Body of pancreas (tissue), 4 donors: ENCODE results near the gene DSE. TPM values are rescaled to one million over a fixed set of nuclear protein-coding genes. Genes with fewer than 3 reads are reported as not detected.

ENCODE experiments used
- ATAC-seq: fragments of 150-250 bp; one replicate; pipeline ENCODE4 v1.9.1; 2016
- DNase-seq, 4 donors: peaks; one replicate each; pipeline ENCODE4 v3.0.0-alpha.2; 2019
- H3K27ac ChIP-seq, 4 donors: fragments of 200-600 bp; sonication (generic); 1 replicate in 3 of 4; 2 replicates in 1 of 4; pipeline versions ENCODE4 v1.5.1 to v1.6.1; 2016 to 2019; ENCODE audit warnings: mild to moderate bottlenecking in 1 of 4, mixed read lengths in 1 of 4, moderate library complexity in 1 of 4
- H3K27me3 ChIP-seq, 2 donors: fragments of 200-600 bp; sonication (generic); one replicate each; pipeline ENCODE4 v1.6.0; 2016; ENCODE audit warnings: mild to moderate bottlenecking in 1 of 2
- H3K36me3 ChIP-seq, 2 donors: fragments of 200-600 bp; sonication (generic); replicated peaks in 1 of 2; 2 replicates each; pipeline ENCODE4 v1.5.1; 2016; ENCODE audit warnings: low read depth in 2 of 2; ENCODE audit not compliant: insufficient read depth in 1 of 2
- H3K4me1 ChIP-seq: fragments of 200-600 bp; sonication (generic); one replicate; pipeline ENCODE4 v1.6.0; 2016
- H3K4me3 ChIP-seq, 2 donors: fragments of 200-600 bp; sonication (generic); 1 replicate in 1 of 2; 2 replicates in 1 of 2; pipeline ENCODE4 v1.5.1; 2016 to 2019
- H3K9me3 ChIP-seq, 3 donors: fragments of 200-600 bp; sonication (generic); 1 replicate in 2 of 3; 2 replicates in 1 of 3; pipeline ENCODE4 v1.5.1; 2016
- POLR2A ChIP-seq, 3 donors: fragments of 450-650 bp; IDR thresholded peaks; one replicate each; pipeline ENCODE4 v1.6.1; 2016; ENCODE audit warnings: antibody characterized with exemption in 3 of 3, mild to moderate bottlenecking in 2 of 3
- WGBS, 2 donors: methylation state at CpG; one replicate each; pipeline ENCODE4 v1.1.5; 2017; 5-methylcytosine and 5-hydroxymethylcytosine counted together
- intact Hi-C: fragments of 100-400 bp; cut with DNase I; formaldehyde crosslinking; loops from one replicate; pipeline ENCODE4 v1.15.1; 2023
- total RNA-seq, 2 donors: library from RNA; depleted of rRNA; stranded (reverse); fragments of >200 nt; gene quantifications; one replicate each; pipeline ENCODE4 v1.1.0, GENCODE V29; 2016
- TF ChIP-seq, protein P1 (sequence below), 7 experiments: fragments of 450-650 bp in 4 of 7; fragments of 200-600 bp in 3 of 7; sonication (generic) in 3 of 7; IDR thresholded peaks; one replicate each; pipeline ENCODE4 v1.5.1; 2016 to 2019; ENCODE audit warnings: antibody characterized with exemption in 7 of 7

DSE gene
- total RNA-seq, 2 donors from 2014 or later: 8.6 to 14.0 TPM

- H3K27me3 ChIP-seq: no peaks in the 10 kb centered on the region
- no peak overlapping the region for H3K4me3 ChIP-seq
- intact Hi-C loops: no loop called here
- no peaks in the 10 kb centered on the region for H3K9me3 ChIP-seq
- DNase-seq: no peak
- no peak overlapping the region for H3K27ac ChIP-seq
- TF ChIP-seq, protein P1, sequence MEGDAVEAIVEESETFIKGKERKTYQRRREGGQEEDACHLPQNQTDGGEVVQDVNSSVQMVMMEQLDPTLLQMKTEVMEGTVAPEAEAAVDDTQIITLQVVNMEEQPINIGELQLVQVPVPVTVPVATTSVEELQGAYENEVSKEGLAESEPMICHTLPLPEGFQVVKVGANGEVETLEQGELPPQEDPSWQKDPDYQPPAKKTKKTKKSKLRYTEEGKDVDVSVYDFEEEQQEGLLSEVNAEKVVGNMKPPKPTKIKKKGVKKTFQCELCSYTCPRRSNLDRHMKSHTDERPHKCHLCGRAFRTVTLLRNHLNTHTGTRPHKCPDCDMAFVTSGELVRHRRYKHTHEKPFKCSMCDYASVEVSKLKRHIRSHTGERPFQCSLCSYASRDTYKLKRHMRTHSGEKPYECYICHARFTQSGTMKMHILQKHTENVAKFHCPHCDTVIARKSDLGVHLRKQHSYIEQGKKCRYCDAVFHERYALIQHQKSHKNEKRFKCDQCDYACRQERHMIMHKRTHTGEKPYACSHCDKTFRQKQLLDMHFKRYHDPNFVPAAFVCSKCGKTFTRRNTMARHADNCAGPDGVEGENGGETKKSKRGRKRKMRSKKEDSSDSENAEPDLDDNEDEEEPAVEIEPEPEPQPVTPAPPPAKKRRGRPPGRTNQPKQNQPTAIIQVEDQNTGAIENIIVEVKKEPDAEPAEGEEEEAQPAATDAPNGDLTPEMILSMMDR (IDR thresholded peaks at IDR 0.05): no peak
- no peak for TF ChIP-seq POLR2A (IDR thresholded peaks at IDR 0.05)
- ATAC-seq: no peak
- no peaks in the 10 kb centered on the region for H3K4me1 ChIP-seq
- 84 to 86% methylated on average over 5 of the region's 5 CpGs for WGBS, 2 donors
- H3K36me3 ChIP-seq: no peaks in the 10 kb centered on the region
These were observed 25.7 kb downstream of the DSE start for GRCh38 chr6:116396441-116396840.

DNA sequence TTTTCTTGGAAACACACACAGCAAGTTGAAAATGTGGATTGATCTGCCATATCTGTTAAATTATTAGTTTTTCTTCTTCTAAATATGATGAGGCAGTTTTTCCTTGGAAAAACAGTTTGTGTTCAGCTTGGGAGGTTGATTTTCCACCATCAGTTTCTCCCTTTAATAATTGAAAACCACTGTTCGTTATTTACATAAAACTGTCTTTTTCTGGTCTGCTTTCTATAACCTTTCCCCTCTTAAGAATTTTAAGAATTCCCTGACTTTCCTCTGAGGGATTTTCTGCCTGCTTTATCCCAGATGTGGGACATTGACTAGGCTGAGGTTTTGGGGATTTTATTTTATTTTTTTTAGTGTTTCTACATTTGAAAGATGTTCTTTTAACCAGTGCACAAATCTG is 27.2 kb downstream of the DSE start:
- Histone ChIP-seq H3K27me3 (no peaks in the 10 kb centered on the region), H3K4me3 (no peak overlapping the region), H3K9me3 (no peaks in the 10 kb centered on the region), H3K27ac (no peak overlapping the region), H3K36me3 (no peaks in the 10 kb centered on the region), H3K4me1 (no peaks in the 10 kb centered on the region)
- DNase-seq: no peak
- 57 to 64% methylated on average over 1 of the region's 1 CpG for WGBS, 2 donors
- TF ChIP-seq, protein P1 (IDR thresholded peaks at IDR 0.05): no peak
- no peak for TF ChIP-seq POLR2A (IDR thresholded peaks at IDR 0.05)
- ATAC-seq: no peak
- intact Hi-C loops: no loop called here

DNA sequence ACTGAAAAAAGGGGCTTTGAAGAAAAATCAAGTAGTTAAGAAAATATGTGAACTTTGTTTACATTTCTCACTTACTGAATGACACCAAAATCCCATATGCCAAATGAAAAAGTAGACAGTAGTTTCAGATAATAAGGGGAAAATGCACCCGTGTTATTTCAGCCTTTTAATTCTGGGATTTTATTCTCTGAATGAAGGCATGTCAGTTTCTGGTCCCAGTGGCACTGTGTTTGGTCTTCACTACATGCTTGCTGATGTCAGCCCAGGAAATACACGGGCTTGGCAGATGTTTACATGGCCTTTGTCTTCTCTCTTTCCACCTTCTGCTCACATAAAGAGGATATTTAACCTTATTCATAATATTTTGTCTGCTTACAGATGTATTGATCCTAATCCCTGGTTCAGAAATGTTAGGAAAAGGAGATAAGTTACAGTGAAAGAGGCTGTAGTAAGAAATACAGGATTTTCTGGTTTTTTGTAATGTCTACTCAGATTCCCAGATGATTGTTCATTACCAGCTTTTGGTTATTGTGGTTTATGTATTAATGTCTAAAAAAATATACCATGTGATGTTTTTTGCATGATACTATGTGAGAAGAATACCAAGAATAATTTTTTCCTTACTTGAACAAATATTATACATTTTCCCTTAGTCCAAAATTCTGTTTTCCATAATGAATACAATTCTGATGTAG is 27.7 kb downstream of the DSE start:
- H3K4me1 ChIP-seq: no peaks in the 10 kb centered on the region
- no peak overlapping the region for H3K27ac ChIP-seq
- ATAC-seq: no peak
- no peak for DNase-seq
- no peaks in the 10 kb centered on the region for H3K36me3 ChIP-seq
- intact Hi-C loops: no loop called here
- 20 to 26% methylated on average over 2 of the region's 2 CpGs for WGBS, 2 donors
- TF ChIP-seq, protein P1 (IDR thresholded peaks at IDR 0.05): no peak
- no peak for TF ChIP-seq POLR2A (IDR thresholded peaks at IDR 0.05)
- no peaks in the 10 kb centered on the region for H3K27me3 ChIP-seq
- no peaks in the 10 kb centered on the region for H3K9me3 ChIP-seq
- H3K4me3 ChIP-seq: no peak overlapping the region

GRCh38 chr6:116399287-116399686 is 28.5 kb downstream of the DSE start:
- 93 to 94% methylated on average over 12 of the region's 12 CpGs for WGBS, 2 donors
- TF ChIP-seq, protein P1 (IDR thresholded peaks at IDR 0.05): no peak
- no peak for TF ChIP-seq POLR2A (IDR thresholded peaks at IDR 0.05)
- Histone ChIP-seq H3K4me1 (no peaks in the 10 kb centered on the region), H3K27me3 (no peaks in the 10 kb centered on the region), H3K9me3 (no peaks in the 10 kb centered on the region), H3K36me3 (no peaks in the 10 kb centered on the region), H3K27ac (no peak overlapping the region), H3K4me3 (no peak overlapping the region)
- DNase-seq: no peak
- intact Hi-C loops: no loop called here
- ATAC-seq: no peak

GRCh38 chr6:116400328-116400727 is 29.6 kb downstream of the DSE start:
- H3K27me3 ChIP-seq: no peaks in the 10 kb centered on the region
- TF ChIP-seq, protein P1 (IDR thresholded peaks at IDR 0.05): no peak
- TF ChIP-seq POLR2A (IDR thresholded peaks at IDR 0.05): no peak
- H3K9me3 ChIP-seq: no peaks in the 10 kb centered on the region
- DNase-seq (no peak), ATAC-seq (no peak)
- H3K27ac ChIP-seq: no peak overlapping the region
- intact Hi-C loops: no loop called here
- no peaks in the 10 kb centered on the region for H3K4me1 ChIP-seq
- no peak overlapping the region for H3K4me3 ChIP-seq
- WGBS, 2 donors: 75 to 89% methylated on average over 1 of the region's 1 CpG
- no peaks in the 10 kb centered on the region for H3K36me3 ChIP-seq
